IPS-NIHi7 (cell line): ENCODE data around the gene SMIM44.
"Not testable (repeated sequence)": the region's sequence is repeated elsewhere in the genome, so short reads cannot be mapped to it uniquely, and the experiment has no call there.

ENCODE experiments used
- DNase-seq: peaks from one replicate; pipeline ENCODE4 v3.0.0; 2012; ENCODE audit warnings: mixed read lengths; ENCODE audit errors: extremely low spot score

SMIM44 gene

GRCh38 chr19:3483226-3483628 lies at the start of gene SMIM44:
Gene SMIM44, minus strand, starts transcription at chr19:3483441. Its CDS starts 38 bp downstream, at chr19:3483403.
- DNase-seq, result no peak

- DNase-seq, result no peak
Observed at GRCh38 chr19:3533033-3533432, 49.8 kb upstream of the SMIM44 start.

- no peak for DNase-seq
Observed at GRCh38 chr19:3532154-3532786, 49.0 kb upstream of the SMIM44 start.

- DNase-seq, result no peak
Observed at GRCh38 chr19:3531716-3532115, 48.5 kb upstream of the SMIM44 start.

- DNase-seq, result no peak
Observed at GRCh38 chr19:3530389-3530788, 47.1 kb upstream of the SMIM44 start.

GRCh38 chr19:3529299-3529698 lies 46.1 kb upstream of the SMIM44 start:
- DNase-seq, result not testable (repeated sequence)

- DNase-seq, result no peak
Observed at GRCh38 chr19:3528539-3529211, 45.4 kb upstream of the SMIM44 start.

- no peak for DNase-seq
Observed at GRCh38 chr19:3528080-3528479, 44.8 kb upstream of the SMIM44 start.

GRCh38 chr19:3527238-3527910 lies 44.1 kb upstream of the SMIM44 start:
- DNase-seq, result no peak

- no peak for DNase-seq
Observed at GRCh38 chr19:3526507-3527237, 43.4 kb upstream of the SMIM44 start.

GRCh38 chr19:3524904-3525451 lies 41.7 kb upstream of the SMIM44 start:
- no peak for DNase-seq

GRCh38 chr19:3524078-3524842 lies 41.0 kb upstream of the SMIM44 start:
- DNase-seq, result no peak

- no peak for DNase-seq
Observed at GRCh38 chr19:3523361-3524077, 40.3 kb upstream of the SMIM44 start.

GRCh38 chr19:3522421-3523360 lies 39.5 kb upstream of the SMIM44 start:
- DNase-seq, result no peak

GRCh38 chr19:3521104-3521445 lies 37.8 kb upstream of the SMIM44 start:
- DNase-seq, result no peak

GRCh38 chr19:3520166-3521103 lies 37.2 kb upstream of the SMIM44 start:
- DNase-seq, result no peak

- DNase-seq, result no peak
Observed at GRCh38 chr19:3519126-3519525, 35.9 kb upstream of the SMIM44 start.

- DNase-seq, result no peak
Observed at GRCh38 chr19:3518659-3519058, 35.4 kb upstream of the SMIM44 start.
